Stimulated activated effector memory CD8-positive, alpha-beta T cell treated with anti-CD3 and anti-CD28 coated beads, Interleukin-12 subunit alpha, Interleukin-12 subunit beta, amount 100 ng/mL, for 72 hours (primary cell): Measurements from ENCODE around the gene TMEM134.
"Not testable (repeated sequence)": the region's sequence is repeated elsewhere in the genome, so short reads cannot be mapped to it uniquely, and the experiment has no call there.

ENCODE experiments used
- ATAC-seq: fragments of 150-1000 bp; cut with Tn5 transposase; 2 replicates; pipeline ENCODE4 v1.10.0; 2021
- DNase-seq, 2 donors: peaks; one replicate each; pipeline ENCODE4 v3.0.0; 2021 to 2022; ENCODE audit warnings: low spot score in 2 of 2
- H3K27ac Mint-ChIP-seq: one replicate; pipeline ENCODE4 v1.8.0; 2022; ENCODE audit warnings: mild to moderate bottlenecking, mixed read lengths
- H3K36me3 Mint-ChIP-seq: one replicate; pipeline ENCODE4 v1.8.0; 2022; ENCODE audit warnings: mild to moderate bottlenecking, mixed read lengths
- H3K4me1 Mint-ChIP-seq: one replicate; pipeline ENCODE4 v1.8.0; 2022; ENCODE audit warnings: mixed read lengths
- H3K4me3 Mint-ChIP-seq: one replicate; pipeline ENCODE4 v1.8.0; 2022; ENCODE audit warnings: mild to moderate bottlenecking, mixed read lengths
- H3K9me3 Mint-ChIP-seq: one replicate; pipeline ENCODE4 v1.8.0; 2022; ENCODE audit warnings: mixed read lengths

Gene TMEM134

GRCh38 chr11:67482827-67483798 lies 14.1 kb upstream of the TMEM134 start, which contains the start of gene AIP:
Gene AIP (plus strand): TSS chr11:67483026. CDS start chr11:67483159, 133 bp downstream.
- H3K4me1 Mint-ChIP-seq: peaks cover 57% of the 10 kb centered on the region
- DNase-seq: peak; percentile 96 to 99
- peak; percentile 80 for ATAC-seq

DNA sequence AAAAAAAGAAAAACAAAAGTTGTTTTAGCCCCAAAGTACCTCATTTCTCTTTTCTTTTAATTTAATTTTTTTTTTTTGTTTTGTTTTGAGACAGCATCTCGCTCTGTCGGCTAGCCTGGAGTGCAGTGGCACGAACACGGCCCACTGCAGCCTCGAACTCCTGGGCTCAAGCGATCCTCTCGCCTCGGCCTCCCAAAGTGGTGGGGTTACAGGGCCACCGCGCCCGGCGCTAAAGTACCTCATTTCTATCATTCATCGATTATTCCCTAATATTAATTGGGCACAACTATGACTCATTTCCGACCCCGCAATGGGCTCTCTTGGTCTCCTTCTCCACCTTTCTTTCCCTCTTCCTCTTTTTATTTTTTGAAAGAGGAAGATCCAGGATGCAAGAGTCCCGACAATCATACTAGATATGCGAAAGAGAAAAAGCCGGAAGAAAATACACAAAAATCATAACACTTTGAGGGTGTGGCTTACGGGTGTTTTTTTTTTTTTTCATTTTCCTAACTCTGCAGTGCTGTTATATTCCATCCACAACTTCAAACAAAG lies 13.3 kb upstream of the TMEM134 start:
- no peak for DNase-seq
- Mint-ChIP-seq H3K4me3 (peak overlapping the region; percentile 98), H3K9me3 (no peaks in the 10 kb centered on the region), H3K36me3 (peaks cover 45% of the 10 kb centered on the region), H3K27ac (peak overlapping the region; percentile 97), H3K4me1 (peaks cover 50% of the 10 kb centered on the region)
- no peak for ATAC-seq

More at GRCh38 chr11:67482827-67483798, 14.1 kb upstream of the TMEM134 start, which contains the start of gene AIP:
- H3K4me3 Mint-ChIP-seq: peak within 1 kb of the TSS; percentile 98
- H3K9me3 Mint-ChIP-seq: peaks cover 2% of the 10 kb centered on the region
- H3K36me3 Mint-ChIP-seq: peaks cover 53% of the 10 kb centered on the region
- peak within 1 kb of the TSS; percentile 97 for H3K27ac Mint-ChIP-seq

DNA sequence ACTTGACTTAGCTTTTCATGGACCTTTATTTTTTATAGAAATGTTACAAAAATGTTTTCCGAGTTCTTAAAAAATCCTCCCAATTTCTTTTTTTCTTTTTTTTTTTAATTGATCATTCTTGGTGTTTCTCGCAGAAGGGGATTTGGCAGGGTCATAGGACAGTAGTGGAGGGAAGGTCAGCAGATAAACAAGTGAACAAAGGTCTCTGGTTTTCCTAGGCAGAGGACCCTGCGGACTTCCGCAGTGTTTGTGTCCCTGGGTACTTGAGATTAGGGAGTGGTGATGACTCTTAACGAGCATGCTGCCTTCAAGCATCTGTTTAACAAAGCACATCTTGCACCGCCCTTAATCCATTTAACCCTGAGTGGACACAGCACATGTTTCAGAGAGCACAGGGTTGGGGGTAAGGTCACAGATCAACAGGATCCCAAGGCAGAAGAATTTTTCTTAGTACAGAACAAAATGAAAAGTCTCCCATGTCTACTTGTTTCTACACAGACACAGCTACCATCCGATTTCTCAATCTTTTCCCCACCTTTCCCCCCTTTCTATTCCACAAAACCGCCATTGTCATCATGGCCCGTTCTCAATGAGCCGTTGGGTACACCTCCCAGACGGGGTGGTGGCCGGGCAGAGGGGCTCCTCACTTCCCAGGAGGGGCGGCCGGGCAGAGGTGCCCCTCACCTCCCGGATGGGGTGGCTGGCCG lies 8.4 kb upstream of the TMEM134 start:
- H3K4me1 Mint-ChIP-seq, H3K27ac Mint-ChIP-seq, H3K9me3 Mint-ChIP-seq, ATAC-seq, H3K36me3 Mint-ChIP-seq, DNase-seq, H3K4me3 Mint-ChIP-seq: not testable (repeated sequence)

DNA sequence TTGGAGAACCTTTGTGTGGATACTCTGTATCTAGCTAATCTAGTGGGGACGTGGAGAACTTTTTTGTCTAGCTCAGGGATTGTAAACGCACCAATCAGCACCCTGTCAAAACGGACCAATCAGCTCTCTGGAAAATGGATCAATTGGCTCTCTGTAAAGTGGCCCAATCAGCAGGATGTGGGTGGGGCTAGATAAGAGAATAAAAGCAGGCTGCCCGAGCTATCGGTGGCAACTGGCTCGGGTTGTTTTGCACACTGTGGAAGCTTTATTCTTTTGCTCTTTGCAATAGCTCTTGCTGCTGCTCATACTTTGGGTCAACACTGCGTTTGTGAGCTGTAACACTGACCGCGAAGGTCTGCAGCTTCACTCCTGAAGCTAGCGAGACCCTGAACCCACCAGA lies 7.6 kb upstream of the TMEM134 start:
- not testable (repeated sequence) for H3K4me3 Mint-ChIP-seq, H3K36me3 Mint-ChIP-seq, ATAC-seq, DNase-seq, H3K27ac Mint-ChIP-seq, H3K4me1 Mint-ChIP-seq, H3K9me3 Mint-ChIP-seq

- Mint-ChIP-seq H3K36me3 (peaks cover 5% of the 10 kb centered on the region), H3K9me3 (no peaks in the 10 kb centered on the region), H3K4me1 (peaks cover 12% of the 10 kb centered on the region), H3K27ac (no peak overlapping the region), H3K4me3 (no peak overlapping the region)
- DNase-seq (no peak), ATAC-seq (no peak)
These were observed 3.8 kb upstream of the TMEM134 start for GRCh38 chr11:67472882-67473281.

DNA sequence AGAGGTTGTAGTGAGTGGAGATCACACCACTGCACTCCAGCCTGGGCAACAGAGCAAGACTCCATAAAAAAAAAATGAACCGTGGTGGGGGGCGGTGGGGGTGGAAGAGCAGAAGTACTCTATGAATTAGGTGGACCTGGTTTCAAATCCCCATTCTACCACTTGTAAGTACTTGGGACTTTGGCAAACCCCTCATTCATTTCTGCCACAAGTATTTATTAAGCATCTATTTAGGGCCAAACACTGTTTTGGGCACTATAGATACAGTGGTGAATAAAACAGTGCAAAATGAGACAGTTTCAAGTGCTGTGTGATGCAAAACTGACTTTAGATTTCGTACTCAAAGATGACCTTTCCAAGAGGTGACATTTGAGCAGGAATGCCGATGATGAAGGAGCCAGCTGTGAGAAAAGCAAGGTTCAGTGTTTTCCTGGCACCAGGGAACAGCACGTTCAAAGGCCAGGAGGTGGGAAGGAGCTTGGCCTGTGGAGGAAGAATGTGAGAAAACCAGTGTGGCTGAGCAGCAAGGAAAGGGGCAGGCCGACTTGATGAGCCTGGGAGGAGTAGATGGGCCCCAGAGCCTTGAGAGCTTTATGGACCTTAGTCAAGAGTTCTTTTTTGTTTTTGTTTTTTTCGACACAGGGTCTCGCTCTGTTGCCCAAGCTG lies 1.4 kb upstream of the TMEM134 start:
- Mint-ChIP-seq H3K4me3 (peak overlapping the region; percentile 91), H3K36me3 (peaks cover 7% of the 10 kb centered on the region), H3K27ac (no peak overlapping the region), H3K4me1 (peaks cover 32% of the 10 kb centered on the region), H3K9me3 (no peaks in the 10 kb centered on the region)
- ATAC-seq: no peak
- DNase-seq: no peak

GRCh38 chr11:67469508-67469811 lies 409 bp upstream of the TMEM134 start:
- peaks cover 10% of the 10 kb centered on the region for H3K36me3 Mint-ChIP-seq
- peak overlapping the region; percentile 91 for H3K27ac Mint-ChIP-seq
- no peaks in the 10 kb centered on the region for H3K9me3 Mint-ChIP-seq
- H3K4me1 Mint-ChIP-seq: peaks cover 41% of the 10 kb centered on the region
- DNase-seq: no peak
- peak overlapping the region; percentile 91 for H3K4me3 Mint-ChIP-seq
- ATAC-seq: no peak

DNA sequence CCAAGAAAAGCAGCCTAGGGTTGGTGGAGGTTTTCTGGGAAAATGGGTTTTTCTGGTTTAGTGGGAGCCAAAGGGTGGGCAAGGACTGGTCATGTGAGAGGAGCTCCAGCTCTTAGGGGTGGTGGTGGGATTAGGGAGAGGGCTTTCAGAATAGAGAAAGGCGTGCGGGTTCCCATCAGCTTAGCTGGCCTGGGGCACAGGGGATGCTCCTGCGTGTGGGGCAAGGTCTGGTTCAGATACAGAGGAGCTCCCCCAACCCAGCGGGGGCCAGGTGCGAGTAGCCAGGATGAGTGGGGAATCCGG lies 644 bp downstream of the TMEM134 start:
- DNase-seq: no peak
- peak overlapping the region; percentile 91 for H3K4me3 Mint-ChIP-seq
- ATAC-seq: peak; percentile 0
- no peaks in the 10 kb centered on the region for H3K9me3 Mint-ChIP-seq
- peaks cover 10% of the 10 kb centered on the region for H3K36me3 Mint-ChIP-seq
- H3K27ac Mint-ChIP-seq: peak overlapping the region; percentile 91
- H3K4me1 Mint-ChIP-seq: peaks cover 41% of the 10 kb centered on the region

- Mint-ChIP-seq H3K27ac (peak overlapping the region; percentile 91), H3K9me3 (no peaks in the 10 kb centered on the region), H3K4me1 (peaks cover 41% of the 10 kb centered on the region), H3K4me3 (peak overlapping the region; percentile 91), H3K36me3 (peaks cover 10% of the 10 kb centered on the region)
- no peak for DNase-seq
- no peak for ATAC-seq
These were observed 995 bp downstream of the TMEM134 start for GRCh38 chr11:67468056-67468455.

GRCh38 chr11:67466962-67467771 lies 1.9 kb downstream of the TMEM134 start:
- peak overlapping the region; percentile 91 for H3K27ac Mint-ChIP-seq
- ATAC-seq: no peak
- peak overlapping the region; percentile 91 for H3K4me3 Mint-ChIP-seq
- no peaks in the 10 kb centered on the region for H3K9me3 Mint-ChIP-seq
- H3K36me3 Mint-ChIP-seq: peaks cover 10% of the 10 kb centered on the region
- peaks cover 41% of the 10 kb centered on the region for H3K4me1 Mint-ChIP-seq
- no peak for DNase-seq

GRCh38 chr11:67466367-67466766 lies 2.7 kb downstream of the TMEM134 start:
- Mint-ChIP-seq H3K36me3 (peaks cover 10% of the 10 kb centered on the region), H3K4me1 (peaks cover 38% of the 10 kb centered on the region)
- no peak for DNase-seq

GRCh38 chr11:67465530-67465929 lies 3.5 kb downstream of the TMEM134 start:
- not testable (repeated sequence) for H3K9me3 Mint-ChIP-seq, ATAC-seq, DNase-seq
- peak overlapping the region; percentile 84 for H3K4me3 Mint-ChIP-seq
- H3K4me1 Mint-ChIP-seq: peaks cover 36% of the 10 kb centered on the region
- H3K36me3 Mint-ChIP-seq: peaks cover 10% of the 10 kb centered on the region
- H3K27ac Mint-ChIP-seq: peak overlapping the region; percentile 94

More at GRCh38 chr11:67466367-67466766, 2.7 kb downstream of the TMEM134 start:
- H3K27ac Mint-ChIP-seq: peak overlapping the region; percentile 91
- no peaks in the 10 kb centered on the region for H3K9me3 Mint-ChIP-seq
- no peak for ATAC-seq
- peak overlapping the region; percentile 91 for H3K4me3 Mint-ChIP-seq

- no peak for ATAC-seq
- Mint-ChIP-seq H3K4me3 (peak overlapping the region; percentile 84), H3K4me1 (peaks cover 36% of the 10 kb centered on the region), H3K27ac (peak overlapping the region; percentile 94), H3K36me3 (peaks cover 10% of the 10 kb centered on the region), H3K9me3 (no peaks in the 10 kb centered on the region)
- DNase-seq: no peak
These were observed 3.9 kb downstream of the TMEM134 start for GRCh38 chr11:67465189-67465510.

DNA sequence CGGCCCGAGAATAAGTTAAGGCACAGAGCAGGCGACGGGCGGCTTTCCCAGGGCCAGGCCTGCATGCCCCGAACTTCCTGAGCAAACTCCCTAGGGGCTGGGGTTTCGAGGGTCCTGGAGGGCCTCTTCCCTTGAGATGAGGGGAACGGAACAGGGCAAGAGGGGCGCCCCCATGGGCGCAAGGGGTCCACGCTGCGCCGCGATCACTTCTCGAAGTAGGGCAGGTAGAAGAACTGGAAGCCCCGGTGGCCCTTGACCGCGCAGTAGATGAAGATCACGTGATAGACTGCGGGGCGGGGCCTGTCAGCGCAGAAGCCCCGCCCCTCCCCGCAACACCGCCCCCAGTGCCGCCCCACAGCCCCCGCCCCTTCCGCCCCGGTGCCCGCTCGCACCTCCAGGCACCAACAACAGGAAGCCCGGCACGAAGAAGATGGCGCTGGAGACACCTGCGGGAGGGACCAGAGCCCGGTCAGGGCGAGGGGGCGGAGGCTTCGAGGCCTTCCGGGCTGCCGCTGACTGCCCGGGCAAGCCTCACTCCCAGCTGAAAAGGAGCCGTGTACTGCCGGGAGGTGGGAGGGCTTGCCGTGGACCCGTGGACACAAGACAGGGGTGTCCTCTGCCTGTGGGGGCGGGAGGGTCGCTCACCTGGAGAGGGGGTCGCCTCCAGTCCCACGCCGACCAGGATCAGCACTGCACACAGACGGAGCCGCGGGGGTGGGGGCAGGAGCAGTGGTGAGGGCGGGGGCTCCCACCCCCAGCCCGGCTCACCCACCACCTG lies 4.5 kb downstream of the TMEM134 start:
- Mint-ChIP-seq H3K36me3 (peaks cover 10% of the 10 kb centered on the region), H3K9me3 (no peaks in the 10 kb centered on the region), H3K4me1 (peaks cover 41% of the 10 kb centered on the region), H3K4me3 (peak overlapping the region; percentile 84), H3K27ac (peak overlapping the region; percentile 94)
- ATAC-seq: peak; percentile 86
- peak; percentile 79 to 92 for DNase-seq
